Omental fat pad (tissue), 4 donors: ENCODE data around the gene ANAPC2. TPM values are rescaled to one million over a fixed set of nuclear protein-coding genes. Genes with fewer than 3 reads are reported as not detected.

Experiments
- ATAC-seq: fragments of 150-250 bp; one replicate; pipeline ENCODE4 v1.9.1; 2016; ENCODE audit warnings: mild to moderate bottlenecking, moderate library complexity; ENCODE audit not compliant: low FRiP score
- DNase-seq: peaks from one replicate; pipeline ENCODE4 v3.0.0-alpha.2; 2019; ENCODE audit warnings: low spot score
- CTCF ChIP-seq, 3 donors: fragments of 450-650 bp; IDR thresholded peaks; one replicate each; pipeline ENCODE4 v1.5.1; 2016 to 2017; ENCODE audit warnings: antibody characterized with exemption in 3 of 3, mild to moderate bottlenecking in 3 of 3, moderate library complexity in 2 of 3
- total RNA-seq, 4 donors: library from RNA; depleted of rRNA; stranded (reverse); fragments of >200 nt; gene quantifications; one replicate each; pipeline ENCODE4 v1.1.0, GENCODE V29; 2016

ANAPC2 gene
- total RNA-seq, 4 donors from 2014 or later, result 17.4 to 38.8 (median 22.8) TPM

- DNase-seq (no peak), ATAC-seq (no peak)
- no peak for TF ChIP-seq CTCF (IDR thresholded peaks at IDR 0.05)
Measured at GRCh38 chr9:137222190-137223077, 34.1 kb upstream of the ANAPC2 start, which contains the start of gene RNF208. RNF208 (minus strand) TSS chr9:137222240; CDS start chr9:137221212, 1,028 bp downstream.

- DNase-seq (no peak), ATAC-seq (no peak)
- no peak for TF ChIP-seq CTCF (IDR thresholded peaks at IDR 0.05)
Measured at GRCh38 chr9:137221506-137222111, 33.2 kb upstream of the ANAPC2 start.

GRCh38 chr9:137221095-137221505, 32.7 kb upstream of the ANAPC2 start:
- no peak for DNase-seq
- TF ChIP-seq CTCF (IDR thresholded peaks at IDR 0.05), result no peak
- no peak for ATAC-seq

GRCh38 chr9:137220317-137221094, 32.1 kb upstream of the ANAPC2 start:
- no peak for DNase-seq
- ATAC-seq, result no peak
- no peak for TF ChIP-seq CTCF (IDR thresholded peaks at IDR 0.05)

- no peak for DNase-seq
- TF ChIP-seq CTCF (IDR thresholded peaks at IDR 0.05), result no peak
- no peak for ATAC-seq
Measured at GRCh38 chr9:137219757-137220316, 31.5 kb upstream of the ANAPC2 start.

- no peak for ATAC-seq
- TF ChIP-seq CTCF (IDR thresholded peaks at IDR 0.05), result no peak
- no peak for DNase-seq
Measured at GRCh38 chr9:137218754-137219271, 30.5 kb upstream of the ANAPC2 start.
